Measurements from ENCODE around the gene SETD5.

Gene SETD5

DNA sequence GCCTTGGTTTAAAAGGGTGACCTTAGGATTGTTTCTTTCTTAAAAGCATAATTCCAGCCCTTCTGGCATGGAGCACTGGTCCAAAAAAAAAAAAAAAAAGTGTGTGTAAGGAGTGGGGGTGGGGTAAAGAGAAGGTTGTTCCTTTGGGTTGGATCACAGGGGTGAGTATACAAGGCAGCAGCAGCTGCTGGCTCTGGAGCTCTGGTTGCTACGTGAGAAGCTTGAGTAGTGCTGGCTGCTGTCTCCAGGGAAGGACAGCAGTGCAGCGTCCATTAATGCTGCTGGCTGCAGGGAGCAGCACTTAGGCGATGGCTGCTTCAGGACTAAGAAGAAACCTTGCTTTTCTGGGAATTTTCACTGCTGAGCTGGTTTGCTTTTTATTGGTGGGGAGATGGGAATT, 2.3 kb downstream of the SETD5 start:
- no peaks in the 10 kb centered on the region for H3K27me3 ChIP-seq (ENCODE audit: control insufficient read depth, low read length)
- H4K20me1 ChIP-seq (ENCODE audit: control insufficient read depth, insufficient read depth, low read depth, low read length), result peaks cover 54% of the 10 kb centered on the region
- peaks cover 89% of the 10 kb centered on the region for H3K79me2 ChIP-seq (ENCODE audit: control insufficient read depth, low read length)
- 0 out of 2 replicates have a peak, but pooled peaks cover 4% of the 10 kb centered on the region for H3F3A ChIP-seq (ENCODE audit: control insufficient read depth, insufficient read depth)
- peaks cover 68% of the 10 kb centered on the region for H3K4me1 ChIP-seq (ENCODE audit: control insufficient read depth, low read length)
- no peaks in the 10 kb centered on the region for H3K9me2 ChIP-seq (replicated peaks; ENCODE audit: control insufficient read depth, low read length)
- TF ChIP-seq EZH2phosphoT487 (IDR thresholded peaks at IDR 0.05; ENCODE audit: borderline replicate concordance, low read length), result no peak
- TF ChIP-seq, protein P1, sequence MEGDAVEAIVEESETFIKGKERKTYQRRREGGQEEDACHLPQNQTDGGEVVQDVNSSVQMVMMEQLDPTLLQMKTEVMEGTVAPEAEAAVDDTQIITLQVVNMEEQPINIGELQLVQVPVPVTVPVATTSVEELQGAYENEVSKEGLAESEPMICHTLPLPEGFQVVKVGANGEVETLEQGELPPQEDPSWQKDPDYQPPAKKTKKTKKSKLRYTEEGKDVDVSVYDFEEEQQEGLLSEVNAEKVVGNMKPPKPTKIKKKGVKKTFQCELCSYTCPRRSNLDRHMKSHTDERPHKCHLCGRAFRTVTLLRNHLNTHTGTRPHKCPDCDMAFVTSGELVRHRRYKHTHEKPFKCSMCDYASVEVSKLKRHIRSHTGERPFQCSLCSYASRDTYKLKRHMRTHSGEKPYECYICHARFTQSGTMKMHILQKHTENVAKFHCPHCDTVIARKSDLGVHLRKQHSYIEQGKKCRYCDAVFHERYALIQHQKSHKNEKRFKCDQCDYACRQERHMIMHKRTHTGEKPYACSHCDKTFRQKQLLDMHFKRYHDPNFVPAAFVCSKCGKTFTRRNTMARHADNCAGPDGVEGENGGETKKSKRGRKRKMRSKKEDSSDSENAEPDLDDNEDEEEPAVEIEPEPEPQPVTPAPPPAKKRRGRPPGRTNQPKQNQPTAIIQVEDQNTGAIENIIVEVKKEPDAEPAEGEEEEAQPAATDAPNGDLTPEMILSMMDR (IDR thresholded peaks at IDR 0.05; ENCODE audit: low read depth, low read length, poor library complexity, severe bottlenecking), result no peak
- peak overlapping the region; percentile 87 for H3K4me2 ChIP-seq (ENCODE audit: low read length)
- peaks cover 51% of the 10 kb centered on the region for H3K36me3 ChIP-seq (ENCODE audit: control insufficient read depth, low read length)
- H3K27ac ChIP-seq (ENCODE audit: low read depth, low read length), result no peak overlapping the region
- H3K4me3 ChIP-seq (ENCODE audit: low read length), result peak overlapping the region; percentile 92
- H3K9me3 ChIP-seq (ENCODE audit: control insufficient read depth, insufficient read depth, low read length), result no peaks in the 10 kb centered on the region

DNA sequence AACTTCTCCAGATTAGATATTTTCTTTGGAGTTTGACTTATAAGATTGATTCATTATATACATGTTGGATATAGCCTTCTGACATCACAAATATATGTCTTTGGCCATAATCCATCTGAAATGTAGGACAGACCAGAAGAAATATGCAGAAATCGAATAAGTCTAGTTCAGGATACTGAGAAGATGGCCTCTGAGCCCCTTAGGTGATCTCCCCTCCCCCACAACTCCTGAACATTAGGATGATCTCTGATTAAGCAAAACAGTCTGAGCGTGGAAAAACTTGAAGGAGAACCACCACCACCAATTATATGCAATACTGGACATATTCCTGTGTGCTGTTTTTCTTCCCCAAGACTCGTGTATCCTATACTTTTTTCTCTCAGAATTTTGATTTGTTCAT, 3.2 kb downstream of the SETD5 start:
- Histone ChIP-seq H3K36me3 (ENCODE audit: control insufficient read depth, low read length) (peaks cover 44% of the 10 kb centered on the region), H3K27ac (ENCODE audit: low read depth, low read length) (no peak overlapping the region), H4K20me1 (ENCODE audit: control insufficient read depth, insufficient read depth, low read depth, low read length) (peaks cover 53% of the 10 kb centered on the region), H3K4me1 (ENCODE audit: control insufficient read depth, low read length) (peaks cover 68% of the 10 kb centered on the region), H3K4me3 (ENCODE audit: low read length) (peak overlapping the region; percentile 92), H3K4me2 (ENCODE audit: low read length) (peak overlapping the region; percentile 87), H3K27me3 (ENCODE audit: control insufficient read depth, low read length) (no peaks in the 10 kb centered on the region), H3K9me2 (replicated peaks; ENCODE audit: control insufficient read depth, low read length) (no peaks in the 10 kb centered on the region), H3K9me3 (ENCODE audit: control insufficient read depth, insufficient read depth, low read length) (no peaks in the 10 kb centered on the region), H3F3A (ENCODE audit: control insufficient read depth, insufficient read depth) (no peaks in the 10 kb centered on the region), H3K79me2 (ENCODE audit: control insufficient read depth, low read length) (peaks cover 89% of the 10 kb centered on the region)
- TF ChIP-seq EZH2phosphoT487 (IDR thresholded peaks at IDR 0.05; ENCODE audit: borderline replicate concordance, low read length), result no peak
- TF ChIP-seq, protein P1 (IDR thresholded peaks at IDR 0.05; ENCODE audit: low read depth, low read length, poor library complexity, severe bottlenecking), result no peak

DNA sequence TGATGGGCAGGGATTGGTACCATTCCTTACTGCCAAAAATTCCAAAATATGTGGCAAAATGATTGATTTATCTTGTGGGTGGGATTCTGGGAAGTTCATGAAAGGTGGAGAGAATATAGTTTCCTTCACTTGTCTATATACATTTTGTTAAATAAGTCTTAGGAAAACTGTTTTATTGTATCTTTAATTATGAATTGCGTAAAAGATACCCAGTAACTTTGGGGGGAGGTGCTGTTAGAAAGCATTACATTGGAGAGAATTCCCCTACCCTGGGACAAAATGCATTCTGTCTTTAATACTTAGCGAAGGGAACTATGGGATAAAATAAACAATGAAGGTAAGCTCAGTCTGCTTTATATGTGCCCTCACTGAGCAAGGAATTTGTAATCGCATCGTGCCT, 4.6 kb downstream of the SETD5 start:
- peaks cover 60% of the 10 kb centered on the region for H4K20me1 ChIP-seq (ENCODE audit: control insufficient read depth, insufficient read depth, low read depth, low read length)

More for the DNA sequence above, 4.6 kb downstream of the SETD5 start:
- Histone ChIP-seq H3K79me2 (ENCODE audit: control insufficient read depth, low read length) (peaks cover 94% of the 10 kb centered on the region), H3K4me3 (ENCODE audit: low read length) (peak overlapping the region; percentile 14), H3F3A (ENCODE audit: control insufficient read depth, insufficient read depth) (no peaks in the 10 kb centered on the region), H3K9me2 (replicated peaks; ENCODE audit: control insufficient read depth, low read length) (no peaks in the 10 kb centered on the region), H3K36me3 (ENCODE audit: control insufficient read depth, low read length) (peaks cover 40% of the 10 kb centered on the region), H3K4me1 (ENCODE audit: control insufficient read depth, low read length) (peaks cover 77% of the 10 kb centered on the region), H3K9me3 (ENCODE audit: control insufficient read depth, insufficient read depth, low read length) (no peaks in the 10 kb centered on the region), H3K27me3 (ENCODE audit: control insufficient read depth, low read length) (no peaks in the 10 kb centered on the region), H3K27ac (ENCODE audit: low read depth, low read length) (no peak overlapping the region), H3K4me2 (ENCODE audit: low read length) (peak overlapping the region; percentile 87)
- TF ChIP-seq, protein P1 (IDR thresholded peaks at IDR 0.05; ENCODE audit: low read depth, low read length, poor library complexity, severe bottlenecking), result no peak
- no peak for TF ChIP-seq EZH2phosphoT487 (IDR thresholded peaks at IDR 0.05; ENCODE audit: borderline replicate concordance, low read length)

Measured in DOHH2 (cell line).